Heart left ventricle (tissue), 16 donors: Measurements from ENCODE around the gene TCF7. TPM values are rescaled to one million over a fixed set of nuclear protein-coding genes. Genes with fewer than 3 reads are reported as not detected.
A peak's percentile ranks its signal among the peaks of the same experiment; 100 is the strongest.

Source experiments
- ATAC-seq, 4 donors: fragments of 200-7000 bp; cut with Tn5 transposase; one replicate each; pipeline ENCODE4 v1.9.1; 2020 to 2022; ENCODE audit warnings: moderate library complexity in 4 of 4, mild to moderate bottlenecking in 3 of 4, moderate number of reproducible peaks in 1 of 4
- DNase-seq, 5 donors: peaks; one replicate each; pipeline ENCODE4 v3.0.0-alpha.2; 2020
- H3K27ac ChIP-seq, 12 donors: fragments of 200-600 bp; sonication (generic) in 4 of 12; one replicate each; pipeline versions ENCODE4 v1.5.0 to v1.8.0; 2016 to 2022; ENCODE audit warnings: mild to moderate bottlenecking in 2 of 12
- H3K27me3 ChIP-seq, 9 donors: fragments of 200-600 bp; sonication (generic) in 2 of 9; one replicate each; pipeline versions ENCODE4 v1.5.1 to v1.8.0; 2016 to 2022; ENCODE audit warnings: mild to moderate bottlenecking in 3 of 9
- H3K36me3 ChIP-seq, 9 donors: fragments of 200-600 bp; sonication (generic) in 2 of 9; one replicate each; pipeline versions ENCODE4 v1.5.0 to v1.8.0; 2018 to 2022; ENCODE audit warnings: mild to moderate bottlenecking in 2 of 9
- H3K4me1 ChIP-seq, 12 donors: fragments of 200-600 bp; sonication (generic) in 4 of 12; one replicate each; pipeline versions ENCODE4 v1.5.0 to v1.8.0; 2016 to 2022; ENCODE audit warnings: mild to moderate bottlenecking in 3 of 12
- H3K4me3 ChIP-seq, 12 donors: fragments of 200-600 bp; sonication (generic) in 4 of 12; one replicate each; pipeline versions ENCODE4 v1.5.0 to v1.8.0; 2017 to 2022; ENCODE audit warnings: mild to moderate bottlenecking in 9 of 12, moderate library complexity in 4 of 12
- H3K9me3 ChIP-seq, 12 donors: fragments of 200-600 bp; sonication (generic) in 4 of 12; one replicate each; pipeline versions ENCODE4 v1.5.0 to v1.8.0; 2016 to 2022; ENCODE audit warnings: mild to moderate bottlenecking in 1 of 12
- CTCF ChIP-seq, 12 donors: fragments of 200-600 bp; sonication (generic) in 4 of 12; IDR thresholded peaks; one replicate each; pipeline versions ENCODE4 v1.5.0 to v1.8.0; 2018 to 2022; ENCODE audit warnings: antibody characterized with exemption in 12 of 12, mild to moderate bottlenecking in 5 of 12
- POLR2A ChIP-seq, 2 donors: fragments of 450-650 bp; IDR thresholded peaks; one replicate each; pipeline ENCODE4 v1.6.1; 2017; ENCODE audit warnings: antibody characterized with exemption in 2 of 2, mild to moderate bottlenecking in 2 of 2, moderate library complexity in 2 of 2
- WGBS, 4 donors: extraction: QIAGEN DNeasy Blood & Tissue Kit in 2 of 4; methylation state at CpG; one replicate each; pipeline versions ENCODE4 v1.1.5 to v1.1.7; 2013 to 2018; 5-methylcytosine and 5-hydroxymethylcytosine counted together
- intact Hi-C, 10 donors: fragments of 100-400 bp; cut with DNase I; formaldehyde crosslinking; loops; one replicate each; pipeline versions ENCODE4 v1.11.1 to v1.14.2; 2022
- polyA plus RNA-seq, 2 donors: library from polyadenylated mRNA; stranded (reverse); fragments of 200-250 nt; gene quantifications; one replicate each; pipeline ENCODE4 v1.2.3, GENCODE V29; 2013
- total RNA-seq, 9 donors: library from RNA; depleted of rRNA in 2 of 9; stranded (reverse); fragments of >200 nt in 2 of 9; fragmentation: NEBNext Ultra II Directional in 3 of 9; extraction: Animal tissue kit (Norgen Biotek cat#: 25700) in 3 of 9; gene quantifications; one replicate each; pipeline versions ENCODE4 v1.1.0 to v1.2.4, GENCODE V29; 2016 to 2023
- donor health status: ischemic (EF 13 %, LVEDD 7.1; RV severe dilation, severe dysfunction).
- donor health status: healthy with polysubstance abuse.
- donor health status: DM: no; HTN: yes; CAD: no.
- donor health status: DM: no; HTN: no; CAD: no.
- donor health status: ischemic (EF 25% LVEDD 6.9; RV normal size, moderate dysfunction).
- donor health status: ischemic (EF 25% LVEDD 5.7; RV mildly dilated, moderate dysfunction).
- donor health status: healthy.
- donor health status: DM: yes; HTN: yes; CAD: no.
- donor health status: ischemic (EF 35%, LVEDD 5.7; RV mildly dilated, moderate dysfunction).
- donor health status: nonischemic (EF 11% LVEDD 7.7; RV severe dilation, severe dysfunction).
- donor health status: DM: yes; HTN: yes; CAD: no.
- donor health status: PGD.
- donor health status: ischemic (EF 29% LVEDD 5.4; RV normal size, mild dysfunction).
- donor health status: nonischemic (EF 23%, LVEDD 6.1; RV moderate dilation, normal function).

The TCF7 gene
- total and polyA plus RNA-seq, 11 donors: 0.79 to 5.2 (median 1.9) TPM

GRCh38 chr5:134095887-134096589 is 18.4 kb upstream of the TCF7 start:
- no peaks in the 10 kb centered on the region for H3K36me3 ChIP-seq
- no peak overlapping the region for H3K4me3 ChIP-seq
- H3K27me3 ChIP-seq: no peaks in the 10 kb centered on the region
- DNase-seq (peak in 1 of 5 donors; percentile 16), ATAC-seq (peak in 1 of 4 donors; percentile 68)
- H3K27ac ChIP-seq: no peak overlapping the region
- H3K9me3 ChIP-seq: no peaks in the 10 kb centered on the region
- peaks cover 0 to 27% (median 4%) of the 10 kb centered on the region in 12 donors for H3K4me1 ChIP-seq
- no peak for TF ChIP-seq CTCF (IDR thresholded peaks at IDR 0.05)
- TF ChIP-seq POLR2A (IDR thresholded peaks at IDR 0.05): no peak
- WGBS, 4 donors: 47 to 54% (median 51%) methylated on average over 15 of the region's 15 CpGs
- intact Hi-C loops: loop anchor here in 1 of 10 donors (5.0 kb wide), 1 partner anchor 46 kb away; no protein-coding TSS in a partner anchor

DNA sequence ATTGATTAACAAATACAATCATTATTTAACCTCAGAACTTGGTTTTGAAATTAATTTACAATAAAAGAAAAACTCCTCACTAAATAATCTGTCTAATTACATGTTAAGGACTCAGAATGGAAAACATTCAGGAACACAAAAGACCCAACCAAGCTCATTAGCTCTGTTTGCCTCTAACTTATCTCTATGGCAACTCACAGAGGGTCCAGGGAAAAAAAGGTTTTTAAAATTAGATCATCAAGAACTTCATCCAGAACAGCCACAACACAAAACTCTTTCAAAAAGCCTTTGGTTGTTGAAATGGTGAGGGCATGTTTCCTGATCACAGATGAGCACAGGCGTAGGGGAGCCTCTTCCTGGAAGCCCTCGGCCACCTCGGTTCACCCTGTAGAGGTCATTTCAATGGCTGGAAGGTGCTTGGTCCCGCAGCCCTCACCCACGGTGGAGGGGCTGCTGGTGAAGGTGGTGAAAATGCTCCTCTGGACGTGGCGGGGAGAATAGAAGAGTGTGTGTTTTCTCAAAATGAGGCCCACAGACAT is 17.2 kb upstream of the TCF7 start:
- TF ChIP-seq POLR2A (IDR thresholded peaks at IDR 0.05) (no peak), CTCF (IDR thresholded peaks at IDR 0.05) (no peak)
- no peak for ATAC-seq
- 76 to 84% (median 81%) methylated on average over 7 of the region's 7 CpGs for WGBS, 4 donors
- no peak overlapping the region for H3K4me3 ChIP-seq
- H3K27me3 ChIP-seq: no peaks in the 10 kb centered on the region
- H3K27ac ChIP-seq: no peak overlapping the region
- H3K36me3 ChIP-seq: no peaks in the 10 kb centered on the region
- intact Hi-C loops: loop anchor here in 1 of 10 donors (5.0 kb wide), 1 partner anchor 45 kb away; no protein-coding TSS in a partner anchor
- H3K9me3 ChIP-seq: no peaks in the 10 kb centered on the region
- peaks cover 0 to 26% (median 7%) of the 10 kb centered on the region in 12 donors for H3K4me1 ChIP-seq
- no peak for DNase-seq

DNA sequence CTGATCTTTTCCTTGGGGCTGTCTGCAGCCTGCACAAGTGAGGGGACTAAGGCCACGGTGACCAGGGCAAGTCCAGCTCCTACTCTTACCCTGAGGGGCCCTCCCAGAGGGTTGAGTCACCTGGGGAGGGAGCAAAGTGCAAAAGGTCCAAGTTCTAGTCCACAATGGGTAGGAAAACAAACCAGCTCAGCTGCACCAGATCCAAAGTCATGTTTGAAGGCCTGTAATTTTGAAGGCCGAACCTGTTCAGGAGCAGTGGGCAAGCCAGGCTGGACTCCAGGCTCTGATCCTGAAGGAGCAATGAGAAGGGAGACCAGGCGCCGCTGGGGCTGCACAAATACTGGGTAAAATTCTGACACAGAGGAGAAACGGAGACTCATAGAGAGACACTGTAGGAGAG is 15.8 kb upstream of the TCF7 start:
- intact Hi-C loops: loop anchor here in 2 of 10 donors (2.0 to 5.0 kb wide), 2 partner anchors 44 to 58 kb away; no protein-coding TSS in a partner anchor
- 92 to 97% (median 93%) methylated on average over 5 of the region's 5 CpGs for WGBS, 4 donors
- no peaks in the 10 kb centered on the region for H3K9me3 ChIP-seq

More for the DNA sequence above, 15.8 kb upstream of the TCF7 start:
- DNase-seq (no peak), ATAC-seq (no peak)
- Histone ChIP-seq H3K4me1 (peaks cover 0 to 37% (median 9%) of the 10 kb centered on the region in 12 donors), H3K27ac (no peak overlapping the region), H3K4me3 (no peak overlapping the region), H3K27me3 (no peaks in the 10 kb centered on the region), H3K36me3 (no peaks in the 10 kb centered on the region)
- TF ChIP-seq POLR2A (IDR thresholded peaks at IDR 0.05): no peak
- no peak for TF ChIP-seq CTCF (IDR thresholded peaks at IDR 0.05)
